ENCODE data around the gene HELZ2. TPM values are rescaled to one million over a fixed set of nuclear protein-coding genes. Genes with fewer than 3 reads are reported as not detected.
"Not testable (repeated sequence)": the region's sequence is repeated elsewhere in the genome, so short reads cannot be mapped to it uniquely, and the experiment has no call there.

Gene HELZ2
- total RNA-seq, 1 donor from 2014 or later = 28.9 TPM

DNA sequence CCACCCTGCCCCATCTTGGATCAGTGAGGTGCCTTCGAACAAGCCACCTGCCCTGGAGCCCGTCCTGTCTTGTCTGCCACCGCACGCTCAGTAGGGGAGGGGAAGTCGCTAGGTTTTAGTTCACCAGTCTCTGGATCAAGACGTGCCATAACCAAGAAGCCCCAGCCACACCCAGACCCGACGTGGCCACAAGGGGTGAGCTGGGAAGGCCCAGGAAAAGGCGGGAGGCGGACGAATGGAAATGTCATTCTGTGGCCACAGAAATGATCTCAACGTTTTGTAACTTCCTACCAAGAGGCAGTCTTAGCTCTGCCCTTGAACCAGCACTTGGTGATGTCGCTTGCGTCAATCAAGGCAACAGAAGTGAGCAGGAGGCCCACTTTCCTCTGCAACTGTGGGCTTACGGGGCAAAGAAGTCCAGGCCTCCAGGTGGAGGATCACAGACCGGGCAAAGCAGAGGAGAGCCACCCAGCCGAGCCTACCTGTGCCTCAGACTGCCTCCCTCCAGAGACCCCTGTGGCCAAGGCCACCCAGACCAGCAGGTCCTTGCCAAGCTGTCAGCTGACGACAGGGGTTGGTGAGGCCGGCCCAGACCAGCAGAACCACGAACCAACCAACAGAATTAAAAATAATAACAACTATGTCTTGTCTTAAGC lies 38.4 kb upstream of the HELZ2 start:
- H3K4me3 Mint-ChIP-seq = no peak overlapping the region
- ChIA-PET POLR2A (no interaction called here), CTCF (interaction anchor here (0.8 kb wide), 1 partner anchor 30 kb away, joined by 3 read pairs; no protein-coding TSS in a partner anchor)
- TF ChIP-seq, protein P1, sequence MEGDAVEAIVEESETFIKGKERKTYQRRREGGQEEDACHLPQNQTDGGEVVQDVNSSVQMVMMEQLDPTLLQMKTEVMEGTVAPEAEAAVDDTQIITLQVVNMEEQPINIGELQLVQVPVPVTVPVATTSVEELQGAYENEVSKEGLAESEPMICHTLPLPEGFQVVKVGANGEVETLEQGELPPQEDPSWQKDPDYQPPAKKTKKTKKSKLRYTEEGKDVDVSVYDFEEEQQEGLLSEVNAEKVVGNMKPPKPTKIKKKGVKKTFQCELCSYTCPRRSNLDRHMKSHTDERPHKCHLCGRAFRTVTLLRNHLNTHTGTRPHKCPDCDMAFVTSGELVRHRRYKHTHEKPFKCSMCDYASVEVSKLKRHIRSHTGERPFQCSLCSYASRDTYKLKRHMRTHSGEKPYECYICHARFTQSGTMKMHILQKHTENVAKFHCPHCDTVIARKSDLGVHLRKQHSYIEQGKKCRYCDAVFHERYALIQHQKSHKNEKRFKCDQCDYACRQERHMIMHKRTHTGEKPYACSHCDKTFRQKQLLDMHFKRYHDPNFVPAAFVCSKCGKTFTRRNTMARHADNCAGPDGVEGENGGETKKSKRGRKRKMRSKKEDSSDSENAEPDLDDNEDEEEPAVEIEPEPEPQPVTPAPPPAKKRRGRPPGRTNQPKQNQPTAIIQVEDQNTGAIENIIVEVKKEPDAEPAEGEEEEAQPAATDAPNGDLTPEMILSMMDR (IDR thresholded peaks at IDR 0.05) = no peak
- H3K9me3 Mint-ChIP-seq = no peaks in the 10 kb centered on the region
- peaks cover 5% of the 10 kb centered on the region for H3K4me1 Mint-ChIP-seq
- H3K27ac Mint-ChIP-seq = no peak overlapping the region
- intact Hi-C loops (cut with micrococcal nuclease) = no loop called here
- no peaks in the 10 kb centered on the region for H3K27me3 Mint-ChIP-seq
- peaks cover 30% of the 10 kb centered on the region for H3K36me3 Mint-ChIP-seq (ENCODE audit: low read depth)
- no peak for DNase-seq
- ATAC-seq (ENCODE audit: low read depth) = no peak

GRCh38 chr20:63611646-63612045 lies 37.6 kb upstream of the HELZ2 start:
- intact Hi-C loops (cut with micrococcal nuclease) = no loop called here
- DNase-seq (no peak), ATAC-seq (ENCODE audit: low read depth) (no peak)
- H3K9me3 Mint-ChIP-seq = no peaks in the 10 kb centered on the region
- H3K4me3 Mint-ChIP-seq = no peak overlapping the region
- peaks cover 4% of the 10 kb centered on the region for H3K4me1 Mint-ChIP-seq
- no peaks in the 10 kb centered on the region for H3K27me3 Mint-ChIP-seq
- CTCF ChIA-PET = interaction anchor here (0.8 kb wide), 1 partner anchor 30 kb away, joined by 3 read pairs; no protein-coding TSS in a partner anchor
- H3K36me3 Mint-ChIP-seq (ENCODE audit: low read depth) = peaks cover 23% of the 10 kb centered on the region
- H3K27ac Mint-ChIP-seq = no peak overlapping the region
- POLR2A ChIA-PET = no interaction called here
- TF ChIP-seq, protein P1 (IDR thresholded peaks at IDR 0.05) = no peak

DNA sequence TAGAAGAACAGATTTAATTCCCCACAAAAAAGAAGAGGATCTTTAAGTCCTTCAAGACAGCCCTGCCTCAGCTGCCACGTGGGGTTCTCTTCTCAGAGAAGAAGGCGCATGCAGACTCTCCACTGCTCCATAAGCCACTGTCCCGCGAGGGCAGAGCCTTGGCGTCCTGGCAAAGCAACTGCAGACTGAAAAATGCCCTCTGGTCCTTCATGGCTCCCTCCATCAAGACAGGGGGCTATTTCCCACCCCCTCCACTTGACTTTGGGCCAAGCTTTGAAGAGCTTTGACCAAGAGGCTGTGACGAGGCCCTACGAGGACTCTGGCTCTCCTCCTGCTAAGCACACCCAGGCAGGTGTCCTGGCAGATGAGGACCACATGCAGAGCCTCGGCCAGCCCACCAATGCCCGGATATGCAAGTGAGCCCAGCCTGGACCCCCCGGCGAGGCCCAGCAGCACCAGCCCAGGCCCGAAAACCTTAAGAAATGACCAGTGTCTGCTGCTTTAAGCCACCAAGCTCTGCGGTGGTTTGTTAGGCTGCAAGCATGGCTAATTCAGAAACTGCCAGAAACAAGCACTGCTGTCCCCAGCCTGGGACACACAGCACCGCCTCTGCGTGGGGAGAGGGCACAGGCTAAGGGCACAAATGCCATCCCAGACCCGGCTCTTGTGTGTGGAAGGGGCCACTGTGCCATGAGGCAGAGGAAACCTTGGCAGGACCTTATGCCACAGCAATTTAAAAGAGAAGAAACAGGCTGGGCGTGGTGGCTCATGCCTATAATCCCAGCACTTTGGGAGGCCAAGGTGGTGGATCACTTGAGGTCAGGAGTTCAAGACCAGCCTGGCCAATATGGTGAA lies 36.8 kb upstream of the HELZ2 start:
- Mint-ChIP-seq H3K27me3 (no peaks in the 10 kb centered on the region), H3K36me3 (ENCODE audit: low read depth) (peaks cover 18% of the 10 kb centered on the region), H3K4me1 (peaks cover 6% of the 10 kb centered on the region), H3K9me3 (no peaks in the 10 kb centered on the region), H3K4me3 (no peak overlapping the region), H3K27ac (no peak overlapping the region)
- TF ChIP-seq, protein P1 (IDR thresholded peaks at IDR 0.05) = no peak
- no peak for DNase-seq
- intact Hi-C loops (cut with micrococcal nuclease) = no loop called here
- CTCF ChIA-PET = no interaction called here
- no peak for ATAC-seq (ENCODE audit: low read depth)
- POLR2A ChIA-PET = interaction anchor here (0.6 kb wide), 1 partner anchor 43 kb away, joined by 3 read pairs; no protein-coding TSS in a partner anchor

DNA sequence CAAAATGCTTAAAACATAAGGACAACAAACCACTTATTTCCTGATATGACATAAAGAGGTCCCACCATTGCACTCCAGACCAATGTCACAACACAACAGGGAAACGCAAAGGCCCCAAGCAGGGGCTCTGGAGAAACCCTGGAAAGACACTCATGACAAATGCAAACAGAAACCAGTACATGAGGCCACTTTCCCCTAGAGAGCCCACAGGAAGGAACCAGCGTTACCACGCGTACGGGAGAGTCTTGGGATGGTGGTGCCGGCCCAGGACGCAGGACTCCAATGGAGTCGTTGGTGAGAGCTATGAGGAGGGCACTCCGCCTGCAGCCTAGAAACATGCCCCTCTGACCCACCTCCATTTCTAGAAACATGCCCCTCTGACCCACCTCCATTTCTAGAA lies 32.6 kb upstream of the HELZ2 start:
- no peaks in the 10 kb centered on the region for H3K27me3 Mint-ChIP-seq
- H3K4me1 Mint-ChIP-seq = peaks cover 14% of the 10 kb centered on the region
- intact Hi-C loops (cut with micrococcal nuclease) = no loop called here
- no peaks in the 10 kb centered on the region for H3K9me3 Mint-ChIP-seq
- no peak for DNase-seq
- no peak overlapping the region for H3K4me3 Mint-ChIP-seq
- TF ChIP-seq, protein P1 (IDR thresholded peaks at IDR 0.05) = no peak
- ChIA-PET POLR2A (no interaction called here), CTCF (no interaction called here)
- no peak overlapping the region for H3K27ac Mint-ChIP-seq
- H3K36me3 Mint-ChIP-seq (ENCODE audit: low read depth) = peaks cover 26% of the 10 kb centered on the region
- no peak for ATAC-seq (ENCODE audit: low read depth)

DNA sequence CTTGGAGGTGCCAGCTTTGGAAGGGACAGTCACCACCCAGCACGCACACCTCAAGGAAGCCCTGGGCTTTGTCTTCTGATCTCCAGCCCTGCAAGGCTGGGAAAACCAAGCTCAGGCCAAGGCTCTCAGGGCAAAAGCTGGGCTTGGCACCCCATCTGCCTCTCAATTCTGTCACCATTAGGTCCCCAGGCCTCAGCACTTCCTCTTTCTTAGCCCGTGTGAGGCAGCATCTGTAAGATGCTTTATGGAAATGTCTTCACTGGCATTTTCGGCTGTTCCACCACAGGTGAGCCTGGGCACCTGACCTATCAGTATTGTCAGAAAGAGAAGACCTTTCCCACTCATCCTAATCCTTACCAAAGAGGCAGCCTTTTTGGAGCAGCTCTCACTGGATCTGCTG lies 28.3 kb upstream of the HELZ2 start:
- Mint-ChIP-seq H3K4me1 (peaks cover 14% of the 10 kb centered on the region), H3K27ac (peak overlapping the region; percentile 24), H3K27me3 (no peaks in the 10 kb centered on the region), H3K36me3 (ENCODE audit: low read depth) (peaks cover 49% of the 10 kb centered on the region), H3K9me3 (no peaks in the 10 kb centered on the region), H3K4me3 (no peak overlapping the region)
- POLR2A ChIA-PET = no interaction called here
- TF ChIP-seq, protein P1 (IDR thresholded peaks at IDR 0.05) = no peak
- ATAC-seq (ENCODE audit: low read depth) (peak; percentile 58), DNase-seq (no peak)
- CTCF ChIA-PET = no interaction called here
- intact Hi-C loops (cut with micrococcal nuclease) = no loop called here

DNA sequence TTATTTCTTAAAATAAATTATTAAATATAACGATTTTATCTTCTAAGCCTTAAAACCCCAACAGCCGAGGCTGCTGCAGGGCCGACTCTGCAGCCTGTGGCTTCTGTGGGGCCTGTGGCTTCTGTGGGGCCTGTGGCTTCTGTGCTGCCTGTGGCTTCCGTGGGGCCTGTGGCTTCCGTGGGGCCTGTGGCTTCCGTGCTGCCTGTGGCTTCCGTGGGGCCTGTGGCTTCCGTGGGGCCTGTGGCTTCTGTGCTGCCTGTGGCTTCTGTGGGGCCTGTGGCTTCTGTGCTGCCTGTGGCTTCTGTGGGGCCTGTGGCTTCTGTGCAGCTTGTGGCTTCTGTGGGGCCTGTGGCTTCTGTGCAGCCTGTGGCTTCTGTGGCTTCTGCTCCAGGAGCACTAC lies 27.6 kb upstream of the HELZ2 start:
- H3K27ac Mint-ChIP-seq; DNase-seq; H3K4me3 Mint-ChIP-seq; POLR2A ChIA-PET; H3K27me3 Mint-ChIP-seq; intact Hi-C loops (cut with micrococcal nuclease); CTCF ChIA-PET; H3K9me3 Mint-ChIP-seq; ATAC-seq (ENCODE audit: low read depth): not testable (repeated sequence)
- peaks cover 51% of the 10 kb centered on the region for H3K36me3 Mint-ChIP-seq (ENCODE audit: low read depth)
- peaks cover 10% of the 10 kb centered on the region for H3K4me1 Mint-ChIP-seq
